Stimulated activated CD8-positive, alpha-beta memory T cell treated with anti-CD3 and anti-CD28 coated beads, Interleukin-12 subunit alpha, Interleukin-12 subunit beta, amount 100 ng/mL, for 24 hours (primary cell): ENCODE measurements around the gene KIAA1549.

Source experiments
- DNase-seq: peaks from one replicate; pipeline ENCODE4 v3.0.0-alpha.2; 2020; ENCODE audit errors: extremely low read depth

Gene KIAA1549

DNA sequence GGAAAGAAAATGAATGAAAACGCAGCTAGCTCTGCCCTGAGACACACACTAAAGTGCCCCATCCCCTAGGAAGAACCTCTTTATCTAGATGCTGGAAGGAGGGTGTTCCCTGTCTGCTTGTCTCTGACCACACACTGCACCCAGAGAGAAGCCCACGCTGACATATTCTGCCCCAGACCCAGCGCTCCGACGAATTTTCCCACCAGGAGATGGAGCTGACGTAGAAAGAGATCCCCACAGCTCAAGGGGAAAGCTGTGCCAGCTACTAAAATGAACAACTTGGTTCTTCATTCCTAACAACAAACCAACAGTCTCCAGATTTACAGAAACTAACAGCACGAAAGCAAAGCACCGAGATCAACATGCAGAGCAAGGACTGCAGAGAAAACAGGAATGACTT lies 73.3 kb downstream of the KIAA1549 start:
- no peak for DNase-seq

DNA sequence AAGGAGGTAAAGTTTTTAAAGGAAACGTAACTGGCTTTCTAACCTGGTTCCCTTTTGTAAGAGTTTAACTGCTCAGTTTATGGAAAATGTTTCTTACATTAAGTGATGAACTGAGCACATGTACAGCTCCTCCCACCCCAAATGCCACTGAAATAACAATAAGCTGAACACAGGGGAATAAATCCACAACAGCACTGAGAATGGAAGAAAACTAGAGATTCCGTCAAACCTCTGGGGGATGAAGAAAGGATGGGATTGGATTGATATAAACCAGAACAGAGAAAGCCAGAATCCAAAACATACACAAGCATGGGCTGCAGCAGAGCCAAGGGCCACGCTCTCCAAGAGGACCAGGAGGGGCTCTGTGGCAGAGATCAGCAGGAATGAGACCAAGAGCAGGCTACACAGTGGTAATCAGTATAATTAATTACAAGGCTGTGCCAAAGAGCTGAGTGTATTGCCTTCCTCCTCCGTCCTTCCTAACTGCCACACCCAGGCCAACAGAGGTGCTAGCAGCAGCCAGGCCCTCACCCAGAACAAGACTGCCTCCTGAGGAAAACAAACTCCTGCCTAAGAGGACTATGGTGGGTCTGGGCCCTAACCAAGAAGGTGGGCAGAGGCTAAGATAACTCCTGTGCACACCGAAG lies 73.9 kb downstream of the KIAA1549 start:
- DNase-seq, result no peak

DNA sequence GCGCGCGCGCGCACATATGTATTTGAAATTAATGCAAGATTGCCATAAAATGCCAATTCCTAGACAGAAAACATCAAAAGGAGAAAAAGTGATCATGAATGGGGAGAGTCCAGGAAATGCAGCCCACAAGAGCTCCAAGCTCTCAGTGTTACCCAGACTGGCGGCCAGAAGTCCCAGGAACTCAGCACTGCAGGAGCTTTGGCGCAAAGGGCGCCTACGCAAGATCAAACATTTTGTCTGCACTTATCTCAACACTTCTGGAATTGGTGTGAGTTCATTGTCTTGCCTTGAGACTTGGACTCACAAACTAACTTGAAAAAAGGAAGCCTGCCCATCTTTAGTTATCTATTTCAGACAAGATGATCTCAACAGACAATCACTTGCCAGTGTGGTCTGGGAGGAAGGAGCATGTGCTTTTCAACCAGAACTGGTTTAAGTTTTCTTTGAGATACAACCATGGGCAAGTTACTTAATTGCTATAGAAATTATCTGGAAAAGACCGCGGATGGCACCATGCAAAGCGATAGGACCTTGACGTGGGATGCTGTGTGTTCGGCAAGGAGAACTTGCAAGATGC lies 77.2 kb downstream of the KIAA1549 start:
- DNase-seq, result no peak

DNA sequence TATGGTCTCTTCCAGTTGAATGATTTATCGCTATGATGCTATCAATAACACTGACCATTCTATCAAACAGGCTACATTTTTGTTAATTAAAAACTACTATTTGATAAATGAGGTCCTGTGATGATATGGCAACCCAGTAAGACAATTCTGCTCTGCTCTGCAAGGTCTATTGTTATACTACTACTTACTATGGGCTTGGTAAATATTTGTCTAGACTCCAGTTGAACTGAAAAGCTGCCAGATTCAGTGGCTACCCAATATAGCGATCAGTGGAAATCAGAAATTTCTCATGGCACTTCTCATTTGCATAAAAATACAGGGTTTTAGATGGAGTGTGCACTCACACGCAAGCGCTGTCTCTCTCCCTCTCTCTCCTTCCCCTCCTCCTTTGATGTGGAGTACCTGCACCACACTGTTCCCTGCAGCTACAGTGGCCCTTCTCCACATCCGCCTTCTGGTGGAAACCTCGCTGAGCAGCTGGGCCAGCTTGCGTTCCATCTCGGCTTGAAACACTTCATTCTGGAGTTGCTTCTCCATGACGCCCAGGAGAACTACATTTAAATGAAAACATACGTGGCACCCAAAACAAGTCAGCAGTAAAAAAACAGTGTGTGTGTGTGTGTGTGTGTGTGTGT lies 77.9 kb downstream of the KIAA1549 start:
- DNase-seq, result peak; percentile 22

DNA sequence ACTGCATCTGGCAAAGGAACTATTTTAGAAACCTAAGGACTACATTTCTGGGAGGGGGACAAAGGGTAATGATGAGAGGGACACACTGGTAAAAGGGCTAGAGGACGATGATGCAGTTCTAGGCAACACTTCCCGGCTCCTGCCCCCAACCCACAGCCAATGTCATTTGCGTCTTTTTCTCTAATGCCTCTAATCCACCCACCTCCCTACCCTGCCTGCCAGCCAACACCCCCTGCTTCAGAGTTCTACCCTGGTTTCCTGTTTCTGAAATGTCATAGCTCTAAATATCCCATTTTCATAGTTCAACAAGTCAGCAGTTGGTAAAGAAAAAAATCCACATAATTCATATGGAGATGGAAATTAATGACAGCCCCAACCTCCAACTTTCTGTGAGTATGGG lies 79.0 kb downstream of the KIAA1549 start:
- no peak for DNase-seq

DNA sequence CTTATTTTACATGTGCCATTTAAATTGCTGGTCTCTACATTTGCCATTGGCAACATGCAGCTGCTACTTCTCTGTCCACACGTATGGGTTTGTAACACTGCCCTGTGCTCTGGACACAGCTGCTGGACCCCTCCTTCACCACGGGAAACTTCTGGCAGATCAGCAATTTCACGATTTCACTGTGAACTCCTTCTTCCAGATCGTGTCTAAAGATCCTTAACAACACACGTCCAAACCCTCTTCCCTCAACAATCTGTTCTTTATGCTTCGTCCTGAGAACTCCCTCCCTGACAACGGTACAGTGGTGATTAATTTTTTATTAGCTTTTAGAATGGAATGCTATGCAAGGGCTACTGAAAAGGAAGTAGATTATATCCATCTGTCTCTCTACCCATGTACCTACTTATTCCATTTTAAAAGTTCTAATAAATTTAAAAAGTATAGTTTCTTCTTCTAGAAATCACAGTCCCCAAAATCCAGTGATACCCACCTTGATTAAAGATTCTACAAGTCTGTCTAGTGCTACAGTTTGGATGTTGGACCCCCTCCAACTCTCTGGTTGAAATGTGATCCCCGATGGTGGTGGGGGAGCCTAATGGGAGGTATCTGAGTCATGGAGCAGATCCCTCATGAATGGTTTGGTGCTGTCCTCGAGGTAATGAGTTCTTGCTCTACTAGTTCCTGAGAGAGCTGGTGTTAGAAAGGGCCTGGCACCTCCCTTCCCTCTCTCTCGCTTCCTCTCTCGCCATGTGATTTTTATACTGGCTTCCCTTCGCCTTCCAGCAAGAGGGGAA lies 81.0 kb downstream of the KIAA1549 start:
- no peak for DNase-seq

DNA sequence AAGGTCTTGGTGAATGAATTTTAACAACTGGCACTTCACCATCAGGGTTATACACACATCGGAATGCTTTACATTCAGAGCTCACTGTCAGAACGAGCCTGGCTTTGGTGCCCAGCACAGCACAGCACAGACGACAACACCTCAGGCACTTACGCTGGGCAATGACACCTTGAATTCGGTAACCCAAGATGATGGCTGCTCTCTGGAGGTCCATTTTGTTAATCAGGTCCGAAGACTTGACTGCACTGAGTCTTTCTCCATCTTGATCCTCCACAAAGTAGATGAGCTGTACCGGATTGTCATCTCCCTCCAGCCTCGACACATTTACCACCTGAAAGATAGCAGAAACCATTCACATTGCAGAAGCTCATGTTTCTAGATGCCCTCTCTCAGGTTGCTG lies 82.4 kb downstream of the KIAA1549 start:
- DNase-seq, result no peak

DNA sequence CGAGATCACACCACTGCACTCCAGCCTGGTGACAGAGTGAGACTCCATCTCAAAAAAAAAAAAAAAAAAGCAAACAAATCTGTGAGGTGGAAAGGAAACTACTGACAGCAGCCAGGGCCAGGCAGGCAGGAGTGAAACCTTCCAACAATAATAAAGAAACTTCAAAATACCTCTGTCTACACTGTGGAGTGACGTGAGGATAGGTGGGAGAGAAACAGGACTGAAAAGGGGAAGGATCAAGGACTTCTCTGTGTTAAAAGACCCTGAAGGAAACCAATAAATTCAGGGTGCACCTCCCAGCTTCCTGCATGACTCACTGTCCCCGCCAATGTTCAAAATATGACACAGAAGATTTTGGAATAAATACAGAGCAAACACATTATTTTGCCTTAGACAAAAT lies 82.9 kb downstream of the KIAA1549 start:
- DNase-seq, result no peak

DNA sequence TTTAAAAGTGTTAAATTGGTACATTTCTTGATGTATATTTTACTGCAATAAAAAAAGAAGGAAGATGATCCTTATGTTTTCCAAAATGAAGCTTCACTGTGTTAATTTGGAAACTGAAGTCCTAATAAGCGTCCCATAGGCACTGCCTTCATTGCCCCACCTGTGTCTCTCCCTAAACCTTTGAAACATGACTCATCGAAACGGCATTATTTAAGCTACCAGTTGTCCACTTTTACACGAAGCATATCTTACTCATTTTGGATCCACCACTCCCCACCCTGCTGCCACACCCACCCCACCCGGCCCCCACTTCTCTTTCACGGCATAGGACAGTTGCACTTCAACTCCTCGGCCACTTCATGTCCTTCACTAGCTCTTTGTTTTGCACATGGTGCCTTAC lies 85.5 kb downstream of the KIAA1549 start:
- no peak for DNase-seq

DNA sequence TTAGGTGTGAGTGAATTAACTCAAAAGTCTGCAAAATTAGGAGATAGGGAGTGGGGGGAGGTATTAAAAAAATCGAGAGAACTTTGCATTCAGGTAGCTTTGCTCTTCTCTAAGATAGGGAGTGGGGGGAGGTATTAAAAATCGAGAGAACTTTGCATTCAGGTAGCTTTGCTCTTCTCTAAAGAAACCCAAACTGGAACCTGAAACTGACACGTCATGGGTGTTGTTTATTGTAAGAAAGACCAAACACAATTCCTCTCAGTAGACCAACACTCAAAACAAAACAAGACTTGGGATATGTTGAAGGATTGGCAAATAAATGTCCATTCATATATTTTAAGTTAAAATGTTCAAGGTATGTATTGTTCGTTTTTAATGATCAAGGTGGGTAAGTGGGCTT lies 87.9 kb downstream of the KIAA1549 start:
- no peak for DNase-seq

DNA sequence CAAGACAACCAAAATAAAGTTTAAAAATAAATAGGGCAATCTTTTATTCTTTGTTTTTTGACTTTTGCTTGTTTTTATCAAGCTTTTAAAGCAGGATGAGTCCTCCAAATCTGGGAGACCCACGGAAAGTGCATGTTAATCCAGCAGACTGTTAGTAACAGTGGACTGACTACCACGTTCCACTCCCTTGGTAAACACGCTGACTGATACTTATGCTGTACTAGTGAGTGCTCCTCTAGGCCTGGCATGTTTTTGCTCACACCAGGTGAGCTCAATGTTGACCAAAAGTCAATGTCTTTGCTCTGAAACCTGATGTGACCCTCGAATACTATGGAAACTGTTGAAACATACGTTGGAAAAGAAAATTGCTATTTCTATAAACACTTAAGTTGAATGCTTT lies 88.4 kb downstream of the KIAA1549 start:
- DNase-seq, result no peak

DNA sequence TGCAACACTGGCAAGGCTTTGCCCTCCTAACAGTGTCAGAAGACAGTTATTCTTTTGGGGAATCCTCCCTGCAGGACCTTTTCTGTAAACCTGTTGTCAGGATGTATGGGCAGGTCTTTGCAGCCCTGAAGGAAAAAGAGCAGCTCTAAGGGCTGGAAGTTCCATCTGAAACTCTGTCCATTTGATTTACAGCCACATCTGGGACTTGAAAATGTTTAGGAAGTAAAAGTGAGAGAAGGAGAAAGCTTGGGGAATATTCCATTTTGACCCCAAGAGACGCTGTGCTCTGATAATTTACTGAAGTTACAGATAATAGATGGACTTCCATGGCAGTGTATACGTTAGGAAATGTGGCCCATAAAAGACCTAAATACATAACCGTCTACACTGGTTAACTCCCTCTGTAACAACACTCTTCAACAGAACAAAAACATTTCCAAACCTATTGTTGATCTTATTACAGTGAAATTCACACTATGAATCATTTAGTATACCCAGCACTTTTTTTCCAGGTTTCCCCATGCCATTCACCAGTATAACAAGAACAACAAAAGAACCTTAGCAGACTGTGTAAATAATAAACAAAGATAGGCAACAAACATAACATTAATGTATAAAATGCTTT lies 89.1 kb downstream of the KIAA1549 start:
- DNase-seq, result no peak

DNA sequence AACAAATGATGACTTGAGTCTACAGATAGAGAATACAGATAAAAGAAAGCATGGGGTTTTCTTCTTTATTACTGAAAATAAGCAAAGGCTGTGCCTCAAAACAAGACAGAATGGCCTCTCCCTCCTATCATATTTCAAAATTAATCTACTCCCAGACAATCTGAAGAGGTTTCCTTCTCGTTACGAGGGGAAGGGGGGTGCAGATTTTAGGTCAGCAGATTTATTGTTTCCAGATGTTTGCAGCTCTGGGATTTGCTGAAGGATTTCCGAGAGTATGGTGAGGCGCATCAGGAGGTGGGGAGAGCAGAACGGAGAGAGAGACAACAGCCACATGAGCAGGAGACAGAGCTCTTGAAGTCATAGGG lies 89.8 kb downstream of the KIAA1549 start:
- no peak for DNase-seq

DNA sequence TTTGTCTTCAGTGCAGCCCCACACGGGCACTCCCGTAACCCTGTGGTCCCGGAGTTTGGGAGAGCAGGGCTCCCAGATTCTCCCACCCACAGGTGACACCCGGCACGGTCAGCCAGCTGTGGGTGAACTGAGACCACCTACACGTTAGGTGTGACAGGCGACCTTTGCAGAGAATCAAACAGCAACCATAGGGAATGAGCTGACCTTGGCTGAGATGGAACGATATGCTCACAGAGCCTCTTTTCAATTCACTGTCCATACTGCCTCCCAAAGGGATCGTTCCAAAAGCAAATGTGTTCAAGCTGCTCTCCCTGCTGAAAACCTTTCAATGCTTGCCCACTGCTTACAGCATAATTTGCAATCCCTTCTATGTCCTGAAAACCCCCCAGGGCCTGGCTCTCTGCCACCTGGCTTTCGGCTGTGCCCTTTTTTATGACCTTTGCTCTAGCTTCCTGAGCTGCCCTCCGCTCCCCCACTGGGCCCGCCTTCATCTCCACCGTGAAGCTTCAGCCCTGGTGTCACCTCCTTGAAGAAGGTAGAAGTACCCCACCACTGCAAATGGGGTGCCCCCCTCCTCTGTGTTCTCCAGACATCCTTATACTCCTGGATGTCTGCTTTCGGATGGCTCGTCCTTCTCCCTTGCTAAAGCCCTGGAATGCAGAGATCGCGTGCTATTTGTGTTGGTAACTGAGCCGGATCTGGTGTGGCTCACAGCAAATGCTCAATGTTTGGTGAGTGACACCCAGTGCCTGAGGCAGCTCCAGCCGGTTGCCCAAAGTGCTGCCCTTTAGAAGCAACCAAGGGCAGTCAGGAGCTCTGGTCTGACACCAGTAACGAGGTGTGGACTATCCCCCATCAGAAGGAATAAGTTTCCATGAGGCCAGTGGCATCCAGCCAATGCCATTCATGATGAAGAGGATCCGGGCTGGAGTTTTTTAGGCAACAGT lies 90.4 kb downstream of the KIAA1549 start:
- DNase-seq, result no peak

DNA sequence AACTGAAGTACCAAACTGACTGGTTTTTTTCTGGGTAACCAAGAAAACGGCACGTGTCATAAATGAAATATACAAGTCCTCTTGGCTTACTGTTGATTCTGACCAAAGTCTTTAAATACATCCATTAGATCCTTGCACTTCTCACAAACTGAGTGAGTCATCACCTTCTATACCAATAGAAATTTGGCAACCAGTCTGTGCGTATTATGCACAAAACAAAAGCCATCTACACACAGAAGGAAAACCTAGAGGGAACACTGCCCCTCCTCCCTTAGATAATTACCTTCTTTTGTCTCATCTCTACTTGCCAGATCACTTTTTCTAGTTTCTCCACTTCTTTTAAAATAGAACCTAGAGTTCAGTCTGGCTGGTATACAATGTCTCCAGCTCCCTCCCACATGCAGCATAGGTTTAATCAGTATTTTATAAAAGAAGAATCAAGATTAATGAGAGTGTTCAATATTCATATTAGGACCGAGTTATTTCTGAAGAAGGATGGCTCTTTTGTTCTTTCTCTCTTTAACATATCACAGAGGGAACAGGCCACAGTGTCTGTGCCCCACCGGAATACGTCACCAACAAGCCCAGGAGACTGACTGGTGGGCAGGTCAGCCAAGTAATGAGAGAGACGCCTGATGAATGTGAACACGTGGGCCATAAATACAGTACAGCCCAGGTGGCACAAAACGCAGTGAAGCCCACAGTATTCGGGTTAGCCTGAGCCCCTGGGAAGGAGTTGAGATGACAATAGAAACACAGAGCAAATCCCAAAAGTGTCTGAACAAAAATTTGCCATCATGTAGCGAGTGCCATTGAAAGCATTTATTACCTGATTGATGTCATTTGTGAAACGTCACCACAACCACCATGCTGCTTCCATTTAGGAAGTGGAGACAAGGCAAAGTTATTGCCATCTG lies 91.3 kb downstream of the KIAA1549 start:
- DNase-seq, result no peak

DNA sequence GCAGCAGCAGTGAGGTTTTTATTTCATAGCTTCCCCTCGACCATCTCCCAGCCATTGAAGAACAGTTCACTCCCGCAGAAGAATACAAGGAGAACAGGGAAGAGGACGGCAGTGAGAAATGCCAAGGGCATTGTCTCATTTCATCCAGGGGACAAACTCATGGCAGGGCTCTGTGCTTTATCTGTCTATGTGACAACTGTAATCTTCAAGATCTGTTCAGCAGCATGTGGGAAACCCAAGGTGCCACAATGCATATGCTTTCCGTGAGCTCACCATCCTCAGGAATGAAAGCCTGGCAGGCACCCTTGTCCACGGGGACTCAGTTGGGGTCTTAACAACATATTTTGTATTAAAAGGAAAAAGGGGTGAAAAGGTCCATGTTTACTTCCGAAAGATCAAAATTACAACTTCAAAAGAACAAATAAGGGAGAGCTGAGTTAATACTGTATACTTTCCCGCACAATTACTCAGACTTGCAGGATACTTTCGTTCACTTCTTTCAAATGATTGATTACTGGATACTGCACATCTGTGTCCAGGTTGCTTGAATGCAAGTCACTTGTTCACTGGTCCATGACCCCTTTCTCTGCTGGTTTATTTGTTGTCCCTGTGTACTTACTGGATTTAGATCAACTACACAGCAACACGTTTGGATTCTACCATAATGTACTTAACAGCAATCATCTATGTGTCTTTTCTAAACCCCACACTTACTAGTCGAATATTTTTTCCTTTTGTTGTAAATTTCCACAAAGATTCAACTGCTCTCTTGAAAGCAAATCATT lies 93.1 kb downstream of the KIAA1549 start:
- no peak for DNase-seq

DNA sequence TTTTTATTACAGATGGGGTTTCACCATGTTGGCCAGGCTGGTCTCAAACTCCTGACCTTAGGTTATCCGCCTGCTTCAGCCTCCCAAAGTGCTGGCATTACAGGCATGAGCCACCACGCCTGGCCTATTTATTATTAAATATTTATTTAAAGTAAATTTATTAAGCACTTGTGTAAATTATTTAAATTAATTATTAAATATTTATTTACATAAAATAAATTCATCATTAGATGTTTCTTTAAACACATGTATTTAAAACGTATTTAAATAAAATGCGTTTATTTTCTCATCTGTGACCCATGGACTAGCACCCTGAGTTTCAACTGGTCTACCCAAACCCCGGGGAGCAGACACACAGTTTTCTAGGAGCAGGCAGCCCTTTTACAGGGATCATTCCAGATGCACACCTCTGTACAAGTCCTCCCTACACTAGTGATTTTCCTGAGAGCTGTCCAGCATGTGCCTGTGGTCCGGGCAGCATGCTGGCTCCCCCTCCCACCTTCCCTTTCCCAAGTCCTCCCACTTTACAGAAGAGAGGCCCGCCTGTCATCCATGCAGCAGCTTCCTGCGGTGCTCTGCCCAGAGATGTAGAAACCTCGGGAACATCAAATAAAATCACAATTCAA lies 94.0 kb downstream of the KIAA1549 start:
- DNase-seq, result no peak

DNA sequence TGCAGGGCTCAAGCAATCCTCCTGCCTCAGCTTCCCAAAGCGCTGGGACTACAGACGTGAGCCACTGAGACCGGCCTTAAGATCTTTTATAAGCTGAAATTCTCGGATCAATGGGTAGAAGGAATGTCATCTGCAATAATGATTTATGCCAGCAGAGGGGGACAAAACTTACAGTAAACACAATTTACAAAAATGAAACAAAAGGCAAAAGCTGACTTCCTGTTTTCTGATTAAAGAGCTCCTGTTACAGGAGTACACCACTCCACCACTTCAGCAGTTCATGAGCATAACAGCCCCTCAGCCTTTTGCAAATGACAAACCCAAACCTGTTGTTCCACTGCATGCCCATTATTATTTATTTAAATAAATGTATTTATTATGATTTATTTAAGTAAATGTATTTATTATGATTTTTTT lies 94.7 kb downstream of the KIAA1549 start:
- no peak for DNase-seq
